GM12891 (cell line): Measurements from ENCODE around the gene ADCY1.

Experiments
- PAX5 ChIP-seq: IDR thresholded peaks from 2 replicates; pipeline ENCODE4 v1.6.1; 2011; ENCODE audit warnings: low read length, moderate library complexity, mild to moderate bottlenecking; ENCODE audit not compliant: insufficient read depth, severe bottlenecking
- POLR2A ChIP-seq: IDR thresholded peaks from 2 replicates; pipeline ENCODE4 v1.6.1; 2011; ENCODE audit warnings: low read depth, low read length, control low read depth
- POLR2AphosphoS5 ChIP-seq: IDR thresholded peaks from 2 replicates; pipeline ENCODE4 v1.6.1; 2011; ENCODE audit warnings: low read depth, low read length, control low read depth
- POU2F2 ChIP-seq: IDR thresholded peaks from 2 replicates; pipeline ENCODE4 v1.6.1; 2011; ENCODE audit warnings: low read depth, mild to moderate bottlenecking, control low read depth, low read length, moderate library complexity
- SPI1 ChIP-seq: IDR thresholded peaks from 2 replicates; pipeline ENCODE4 v1.6.1; 2011; ENCODE audit warnings: low read depth, low read length, control low read depth
- TAF1 ChIP-seq: IDR thresholded peaks from 2 replicates; pipeline ENCODE4 v1.6.1; 2011; ENCODE audit warnings: low read depth, low read length, control low read depth

DNA sequence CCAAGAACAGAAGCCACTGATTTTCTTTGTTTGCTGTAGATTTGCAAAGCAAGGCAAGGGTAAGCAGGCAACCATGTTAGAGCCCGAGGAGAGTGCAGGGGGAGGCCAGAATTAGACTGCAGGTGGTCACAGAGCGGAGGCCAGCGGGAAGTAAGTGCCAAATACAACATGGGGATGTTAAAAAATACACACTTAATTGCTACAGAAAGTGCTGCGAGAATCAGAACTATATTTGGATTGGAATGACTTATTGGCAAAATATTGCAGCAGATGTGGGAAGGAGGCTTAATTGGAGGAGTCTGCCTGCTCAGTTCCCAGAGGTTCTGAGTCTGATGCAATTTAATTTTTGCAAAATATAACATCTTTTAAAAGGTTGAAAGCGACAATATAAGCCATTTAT, 49.7 kb upstream of the ADCY1 start:
- TF ChIP-seq POLR2A (no peak), TAF1 (no peak), POLR2AphosphoS5 (no peak), SPI1 (no peak), POU2F2 (no peak), PAX5 (no peak)
